IMR-90 (cell line): Measurements from ENCODE around the gene HCN2. TPM values are rescaled to one million over a fixed set of nuclear protein-coding genes. Genes with fewer than 3 reads are reported as not detected.
"Not testable (repeated sequence)": the region's sequence is repeated elsewhere in the genome, so short reads cannot be mapped to it uniquely, and the experiment has no call there.

ENCODE experiments used
- ATAC-seq: fragments of 200-7000 bp; cut with Tn5 transposase; 2 replicates; pipeline ENCODE4 v1.9.1; 2020; ENCODE audit warnings: low read depth, mild to moderate bottlenecking, moderate library complexity
- BruUV-seq: library from RNA; stranded (reverse); fragments of 400-500 nt; replicated peaks from 2 replicates; lab custom pipeline; 2021; lab: Mats Ljungman, UMichigan
- CTCF ChIA-PET: fragments of 300-600 bp; formaldehyde crosslinking; extraction: SDS; loops from one replicate; lab custom pipeline; 2021; ENCODE audit warnings: antibody characterized with exemption; lab: Yijun Ruan, JAX
- POLR2A ChIA-PET: fragments of 300-600 bp; sonication (Branson Sonifier 250); formaldehyde crosslinking; loops from one replicate; lab custom pipeline; 2022; ENCODE audit warnings: antibody characterized with exemption; ENCODE audit not compliant: unreplicated experiment; lab: Charles Lee
- DNase-seq: peaks from one replicate; pipeline ENCODE4 v3.0.0; 2013
- H2AFZ ChIP-seq: replicated peaks from 2 replicates; pipeline ENCODE3; 2013; ENCODE audit warnings: low read length, mild to moderate bottlenecking; ENCODE audit not compliant: poor library complexity
- H2AK5ac ChIP-seq: 2 replicates; pipeline ENCODE4 v1.6.1; 2013; ENCODE audit warnings: low read depth, low read length, inconsistent platforms
- H2AK9ac ChIP-seq: replicated peaks from 2 replicates; pipeline ENCODE3; 2013; ENCODE audit warnings: mild to moderate bottlenecking, low read depth, low read length, moderate library complexity; ENCODE audit not compliant: poor library complexity
- H2BK120ac ChIP-seq: 2 replicates; pipeline ENCODE4 v1.6.1; 2013; ENCODE audit warnings: low read depth, low read length, inconsistent platforms
- H2BK15ac ChIP-seq: 3 replicates; pipeline ENCODE4 v1.6.1; 2013; ENCODE audit warnings: low read depth, low read length, inconsistent platforms
- H2BK20ac ChIP-seq: 2 replicates; pipeline ENCODE4 v1.6.1; 2013; ENCODE audit warnings: low read depth, mild to moderate bottlenecking, inconsistent platforms, low read length, moderate library complexity
- H2BK5ac ChIP-seq: 2 replicates; pipeline ENCODE4 v1.6.1; 2013; ENCODE audit warnings: mild to moderate bottlenecking, low read depth, low read length, inconsistent platforms; ENCODE audit not compliant: poor library complexity, severe bottlenecking
- H3K14ac ChIP-seq: replicated peaks from 2 replicates; pipeline ENCODE4 v1.6.1; 2013; ENCODE audit warnings: low read depth, low read length, inconsistent platforms
- H3K18ac ChIP-seq: 2 replicates; pipeline ENCODE4 v1.6.1; 2013; ENCODE audit warnings: low read depth, low read length, control low read depth
- H3K23ac ChIP-seq: 2 replicates; pipeline ENCODE4 v1.6.1; 2013; ENCODE audit warnings: low read depth, low read length, inconsistent platforms
- H3K27ac ChIP-seq: 2 replicates; pipeline ENCODE4 v1.5.1; 2013; ENCODE audit warnings: mild to moderate bottlenecking, control low read depth, low read length; ENCODE audit not compliant: insufficient read depth
- H3K27me3 ChIP-seq: 2 replicates; pipeline ENCODE4 v1.6.1; 2013; ENCODE audit warnings: low read length; ENCODE audit not compliant: control insufficient read depth, insufficient read depth
- H3K36me3 ChIP-seq: 2 replicates; pipeline ENCODE4 v1.6.1; 2013; ENCODE audit warnings: low read length, mixed read lengths; ENCODE audit not compliant: control insufficient read depth, insufficient read depth
- H3K4ac ChIP-seq: 2 replicates; pipeline ENCODE4 v1.6.1; 2013; ENCODE audit warnings: low read depth, low read length, inconsistent platforms
- H3K4me1 ChIP-seq: 2 replicates; pipeline ENCODE4 v1.6.1; 2013; ENCODE audit warnings: low read length, mixed read lengths; ENCODE audit not compliant: control insufficient read depth, insufficient read depth
- H3K4me2 ChIP-seq: 2 replicates; pipeline ENCODE4 v1.6.1; 2013; ENCODE audit warnings: low read depth, mild to moderate bottlenecking, control low read depth, low read length, moderate library complexity
- H3K4me3 ChIP-seq: 2 replicates; pipeline ENCODE4 v1.5.1; 2013; ENCODE audit warnings: low read depth, mild to moderate bottlenecking, control low read depth, low read length, moderate library complexity; ENCODE audit not compliant: insufficient read depth
- H3K56ac ChIP-seq: 2 replicates; pipeline ENCODE4 v1.6.1; 2013; ENCODE audit warnings: low read length, inconsistent platforms; ENCODE audit not compliant: insufficient read depth; ENCODE audit errors: extremely low read depth
- H3K79me1 ChIP-seq, 2 experiments: 2 replicates each; pipeline ENCODE4 v1.6.1; 2013; ENCODE audit warnings: low read length in 2 of 2, inconsistent platforms in 1 of 2, low read depth in 1 of 2
- H3K9ac ChIP-seq: 2 replicates; pipeline ENCODE4 v1.6.1; 2013; ENCODE audit warnings: low read depth, low read length, control low read depth
- H3K9me1 ChIP-seq: 2 replicates; pipeline ENCODE4 v1.6.1; 2013; ENCODE audit warnings: low read length, inconsistent platforms; ENCODE audit not compliant: insufficient read depth
- H3K9me3 ChIP-seq: 2 replicates; pipeline ENCODE4 v1.6.1; 2013; ENCODE audit warnings: low read length; ENCODE audit not compliant: control insufficient read depth, insufficient read depth
- H4K20me1 ChIP-seq: 2 replicates; pipeline ENCODE4 v1.6.1; 2013; ENCODE audit warnings: low read length, inconsistent platforms; ENCODE audit not compliant: insufficient read depth
- H4K5ac ChIP-seq: 2 replicates; pipeline ENCODE4 v1.6.1; 2013; ENCODE audit warnings: mild to moderate bottlenecking, low read depth, low read length, control low read depth
- H4K8ac ChIP-seq, 2 experiments: 2 replicates each; pipeline ENCODE4 v1.6.1; 2013; ENCODE audit warnings: low read depth in 2 of 2, low read length in 2 of 2, control low read depth in 1 of 2, inconsistent platforms in 1 of 2
- H4K91ac ChIP-seq: 2 replicates; pipeline ENCODE4 v1.6.1; 2013; ENCODE audit warnings: low read depth, low read length, inconsistent platforms; ENCODE audit not compliant: insufficient read depth
- BHLHE40 ChIP-seq: fragments of 150-350 bp; IDR thresholded peaks from 2 replicates; pipeline ENCODE4 v1.6.1; 2016; ENCODE audit warnings: mild to moderate bottlenecking, low read depth, low read length
- MXI1 ChIP-seq: IDR thresholded peaks from 2 replicates; pipeline ENCODE4 v1.6.1; 2012; ENCODE audit warnings: low read depth, mild to moderate bottlenecking, low read length, moderate library complexity, borderline replicate concordance
- WGBS, 2 experiments: methylation state at CpG; one replicate each; pipeline versions ENCODE4 v1.1.5 to v1.1.7; 2013; ENCODE audit warnings: missing lambda C conversion rate in 2 of 2; ENCODE audit not compliant: insufficient read length in 1 of 2; ENCODE audit errors: extremely low coverage in 2 of 2; 5-methylcytosine and 5-hydroxymethylcytosine counted together
- dilution Hi-C: fragments of 300-500 bp; cut with HindIII; formaldehyde crosslinking; loops from one replicate; pipeline ENCODE4 v1.14.3; 2018; ENCODE audit warnings: low sequenced_read_pairs; ENCODE audit not compliant: unreplicated experiment
- in situ Hi-C: fragments of 300-500 bp; cut with MboI; formaldehyde crosslinking; loops from 3 replicates; pipeline ENCODE4 v1.14.3; 2019; ENCODE audit warnings: low sequenced_read_pairs, inconsistent platforms, mixed read lengths
- intact Hi-C: fragments of 100-400 bp; cut with micrococcal nuclease; formaldehyde crosslinking; loops from 2 replicates; pipeline ENCODE4 v1.10.0; 2022
- polyA plus RNA-seq, 3 experiments: library from polyadenylated mRNA; depleted of rRNA; stranded (reverse); fragments of >200 nt; gene quantifications; 2 replicates each; pipeline ENCODE4 v1.2.3, GENCODE V29; 2012; ENCODE audit warnings: low replicate concordance in 1 of 3
- total RNA-seq: library from RNA; depleted of rRNA; stranded (reverse); fragments of >200 nt; gene quantifications from 2 replicates; pipeline ENCODE4 v1.2.3, GENCODE V29; 2012

HCN2 gene
- total and polyA plus RNA-seq, 2 of the 4 experiments (the other 2 are of a cell fraction) = 0.72 to 2.6 TPM

DNA sequence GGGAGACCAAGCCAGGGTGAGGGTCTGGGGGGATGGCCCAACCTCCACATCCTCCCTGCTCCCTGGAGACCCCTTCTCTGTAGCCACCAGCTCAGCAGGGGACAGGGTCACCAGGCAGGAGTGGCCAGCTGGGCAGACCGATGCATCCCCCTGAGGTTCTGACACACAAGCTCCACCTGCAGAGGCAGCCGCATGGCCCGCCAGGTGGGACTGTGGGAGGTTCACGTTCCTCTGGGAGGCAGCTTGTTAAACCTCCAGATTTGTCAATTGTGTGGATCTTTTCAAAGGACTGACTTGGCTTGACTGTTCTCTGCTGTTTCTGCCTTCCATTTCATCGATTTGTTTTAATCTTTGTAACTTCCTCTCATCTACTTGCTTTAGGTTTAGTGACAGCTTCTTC is 35.6 kb downstream of the HCN2 start:
- Histone ChIP-seq H3K4me3 (no peak overlapping the region), H3K56ac (no peak overlapping the region), H2AK5ac (no peak overlapping the region), H4K91ac (no peak overlapping the region), H4K5ac (no peak overlapping the region), H2BK15ac (no peak overlapping the region), H3K27ac (no peak overlapping the region), H3K9me1 (no peaks in the 10 kb centered on the region), H3K18ac (no peak overlapping the region), H3K27me3 (no peaks in the 10 kb centered on the region), H3K79me1 (peaks cover 0 to 9% of the 10 kb centered on the region in 2 experiments; a peak in 1 of 4 replicates), H3K4me2 (no peak overlapping the region), H4K20me1 (peaks cover 7% of the 10 kb centered on the region), H3K9ac (no peak overlapping the region), H2BK20ac (no peak overlapping the region), H3K36me3 (peaks cover 30% of the 10 kb centered on the region), H3K4me1 (no peaks in the 10 kb centered on the region), H3K23ac (no peak overlapping the region), H3K14ac (no peak overlapping the region), H2AFZ (peak overlapping the region; percentile 23), H2AK9ac (no peak overlapping the region), H2BK5ac (no peak overlapping the region), H4K8ac (no peak overlapping the region), H3K9me3 (no peaks in the 10 kb centered on the region), H2BK120ac (no peak overlapping the region), H3K4ac (no peak overlapping the region)
- TF ChIP-seq BHLHE40 (no peak), MXI1 (no peak)
- DNase-seq (no peak), ATAC-seq (no peak)
- POLR2A ChIA-PET = no interaction called here
- no TSS peak for BruUV-seq
- CTCF ChIA-PET = no interaction called here
- intact Hi-C loops = no loop called here
- WGBS, 2 experiments = no CpG with 5 or more reads among the region's 5 CpGs
- in situ Hi-C loops = no loop called here
- dilution Hi-C loops = no loop called here

GRCh38 chr19:626566-626965 is 36.9 kb downstream of the HCN2 start:
- intact Hi-C loops, H3K23ac ChIP-seq, H2BK120ac ChIP-seq, dilution Hi-C loops, H3K9me1 ChIP-seq, H2AK9ac ChIP-seq, H2AFZ ChIP-seq, BruUV-seq, H3K9ac ChIP-seq, H2BK15ac ChIP-seq, H3K56ac ChIP-seq, H2BK20ac ChIP-seq, H3K4me3 ChIP-seq, H4K91ac ChIP-seq, H3K27me3 ChIP-seq, H3K9me3 ChIP-seq, H3K4me2 ChIP-seq, H3K27ac ChIP-seq, in situ Hi-C loops, H3K4ac ChIP-seq, H2BK5ac ChIP-seq, H2AK5ac ChIP-seq, H4K8ac ChIP-seq, DNase-seq, H3K4me1 ChIP-seq, H4K20me1 ChIP-seq, H3K18ac ChIP-seq, H3K14ac ChIP-seq, ATAC-seq, H4K5ac ChIP-seq: not testable (repeated sequence)
- H3K36me3 ChIP-seq = peaks cover 30% of the 10 kb centered on the region; the same call in 1 of the 2 replicates
- 100% methylated on average over 2 of the region's 7 CpGs; no CpG with 5 or more reads in 1 of the 2 experiments for WGBS, 2 experiments
- ChIA-PET CTCF (interaction anchor here (0.6 to 0.7 kb wide), 2 partner anchors 50 to 110 kb away, joined by 4 to 6 read pairs; no protein-coding TSS in a partner anchor), POLR2A (interaction anchor here (0.6 kb wide), 1 partner anchor 39 kb away, joined by 10 read pairs; no protein-coding TSS in a partner anchor)
- H3K79me1 ChIP-seq = peaks cover 0 to 10% of the 10 kb centered on the region in 2 experiments; a peak in 2 of 4 replicates
